GM03348 (cell line): ENCODE data around the gene RABEP2.
"Not testable (repeated sequence)": the region's sequence is repeated elsewhere in the genome, so short reads cannot be mapped to it uniquely, and the experiment has no call there.

Source experiments
- DNase-seq: peaks from one replicate; pipeline ENCODE4 v3.0.0; 2012; ENCODE audit warnings: low spot score

Gene RABEP2

DNA sequence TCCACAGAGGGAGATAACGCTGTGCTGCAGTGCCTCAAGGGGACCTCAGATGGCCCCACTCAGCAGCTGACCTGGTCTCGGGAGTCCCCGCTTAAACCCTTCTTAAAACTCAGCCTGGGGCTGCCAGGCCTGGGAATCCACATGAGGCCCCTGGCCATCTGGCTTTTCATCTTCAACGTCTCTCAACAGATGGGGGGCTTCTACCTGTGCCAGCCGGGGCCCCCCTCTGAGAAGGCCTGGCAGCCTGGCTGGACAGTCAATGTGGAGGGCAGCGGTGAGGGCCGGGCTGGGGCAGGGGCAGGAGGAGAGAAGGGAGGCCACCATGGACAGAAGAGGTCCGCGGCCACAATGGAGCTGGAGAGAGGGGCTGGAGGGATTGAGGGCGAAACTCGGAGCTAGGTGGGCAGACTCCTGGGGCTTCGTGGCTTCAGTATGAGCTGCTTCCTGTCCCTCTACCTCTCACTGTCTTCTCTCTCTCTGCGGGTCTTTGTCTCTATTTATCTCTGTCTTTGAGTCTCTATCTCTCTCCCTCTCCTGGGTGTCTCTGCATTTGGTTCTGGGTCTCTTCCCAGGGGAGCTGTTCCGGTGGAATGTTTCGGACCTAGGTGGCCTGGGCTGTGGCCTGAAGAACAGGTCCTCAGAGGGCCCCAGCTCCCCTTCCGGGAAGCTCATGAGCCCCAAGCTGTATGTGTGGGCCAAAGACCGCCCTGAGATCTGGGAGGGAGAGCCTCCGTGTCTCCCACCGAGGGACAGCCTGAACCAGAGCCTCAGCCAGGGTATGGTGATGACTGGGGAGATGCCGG lies 7.5 kb upstream of the RABEP2 start:
- DNase-seq, result no peak

DNA sequence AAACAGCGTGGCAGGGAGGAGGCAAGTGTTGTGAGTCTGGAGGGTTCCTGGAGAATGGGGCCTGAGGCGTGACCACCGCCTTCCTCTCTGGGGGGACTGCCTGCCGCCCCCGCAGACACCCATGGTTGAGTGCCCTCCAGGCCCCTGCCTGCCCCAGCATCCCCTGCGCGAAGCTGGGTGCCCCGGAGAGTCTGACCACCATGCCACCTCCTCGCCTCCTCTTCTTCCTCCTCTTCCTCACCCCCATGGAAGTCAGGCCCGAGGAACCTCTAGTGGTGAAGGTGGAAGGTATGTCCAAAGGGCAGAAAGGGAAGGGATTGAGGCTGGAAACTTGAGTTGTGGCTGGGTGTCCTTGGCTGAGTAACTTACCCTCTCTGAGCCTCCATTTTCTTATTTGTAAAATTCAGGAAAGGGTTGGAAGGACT lies 6.8 kb upstream of the RABEP2 start, which contains the start of gene CD19:
CD19 (plus strand) TSS at position 171 of the 425 bp plus-strand sequence; CDS start at position 201, 30 bp downstream.
- DNase-seq, result no peak

DNA sequence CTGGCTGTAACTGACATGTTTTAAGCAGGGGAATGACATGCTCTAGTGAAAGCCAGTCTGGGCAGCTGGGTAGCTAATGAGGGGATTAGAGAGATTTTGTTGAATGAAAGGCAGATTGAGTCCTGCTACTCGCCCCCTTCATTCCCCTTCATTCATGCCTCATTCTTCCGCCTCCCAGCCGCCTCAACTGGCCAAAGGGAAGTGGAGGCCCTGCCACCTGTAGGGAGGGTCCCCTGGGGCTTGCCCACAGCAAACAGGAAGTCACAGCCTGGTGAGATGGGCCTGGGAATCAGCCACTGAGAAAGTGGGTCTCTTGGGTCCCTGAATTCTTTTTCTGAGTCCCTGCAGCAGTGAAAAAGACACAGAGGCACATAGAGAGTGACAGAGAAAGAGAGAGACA lies 5.6 kb upstream of the RABEP2 start:
- no peak for DNase-seq

DNA sequence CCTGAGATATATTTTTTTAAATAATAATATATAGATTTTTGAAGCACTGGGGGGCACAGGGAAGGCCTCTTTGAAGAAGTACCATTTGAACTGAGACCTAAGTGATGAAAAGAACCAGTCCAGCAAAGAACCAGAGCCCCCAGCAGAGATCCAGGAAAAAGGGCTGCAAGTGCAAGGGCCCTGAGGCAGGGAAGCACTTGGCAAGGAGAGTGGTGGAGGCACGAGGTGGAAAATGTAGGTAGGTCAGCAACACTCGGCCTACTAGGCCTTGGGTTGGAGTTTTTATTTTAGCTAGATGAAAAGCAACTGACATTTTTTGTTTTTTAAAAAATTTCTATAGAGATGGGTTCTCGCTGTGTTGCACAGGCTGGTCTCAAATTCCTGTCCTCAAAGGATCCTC lies 5.2 kb upstream of the RABEP2 start:
- DNase-seq, result no peak

DNA sequence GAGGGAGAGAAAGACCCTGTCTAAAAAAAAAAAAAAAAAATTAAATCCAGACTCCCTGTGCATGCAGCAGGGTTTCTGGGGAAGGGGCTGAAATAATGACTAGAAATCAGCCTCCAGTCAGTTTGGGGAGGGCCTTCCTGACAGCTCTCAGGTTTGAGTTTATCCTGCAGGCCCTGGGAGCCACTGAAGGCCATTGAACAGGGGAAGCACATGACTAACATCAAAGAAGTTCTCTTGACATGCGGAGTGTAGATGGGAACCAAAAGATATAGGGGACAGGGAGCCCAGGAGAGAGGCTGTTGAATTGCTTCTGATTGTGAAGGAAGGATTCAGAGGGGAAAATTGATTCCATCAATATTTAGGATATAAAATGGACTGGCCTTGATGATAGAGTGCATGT lies 2.8 kb upstream of the RABEP2 start:
- DNase-seq, result no peak

DNA sequence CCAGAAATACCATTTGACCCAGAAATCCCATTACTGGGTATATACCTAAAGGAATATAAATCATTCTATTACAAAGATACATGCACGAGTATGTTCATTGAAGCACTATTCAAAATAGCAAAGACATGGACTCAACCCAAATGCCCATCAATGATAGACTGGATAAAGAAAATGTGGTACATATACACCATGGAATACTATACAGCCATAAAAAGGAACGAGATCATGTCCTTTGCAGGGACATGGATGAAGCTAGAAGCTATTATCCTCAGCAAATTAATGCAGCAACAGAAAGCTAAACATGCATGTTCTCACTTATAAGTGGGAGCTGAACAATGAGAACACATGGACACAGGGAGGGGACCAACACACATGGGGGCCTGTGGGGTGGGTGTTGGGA lies 1.2 kb upstream of the RABEP2 start:
- DNase-seq, result not testable (repeated sequence)

DNA sequence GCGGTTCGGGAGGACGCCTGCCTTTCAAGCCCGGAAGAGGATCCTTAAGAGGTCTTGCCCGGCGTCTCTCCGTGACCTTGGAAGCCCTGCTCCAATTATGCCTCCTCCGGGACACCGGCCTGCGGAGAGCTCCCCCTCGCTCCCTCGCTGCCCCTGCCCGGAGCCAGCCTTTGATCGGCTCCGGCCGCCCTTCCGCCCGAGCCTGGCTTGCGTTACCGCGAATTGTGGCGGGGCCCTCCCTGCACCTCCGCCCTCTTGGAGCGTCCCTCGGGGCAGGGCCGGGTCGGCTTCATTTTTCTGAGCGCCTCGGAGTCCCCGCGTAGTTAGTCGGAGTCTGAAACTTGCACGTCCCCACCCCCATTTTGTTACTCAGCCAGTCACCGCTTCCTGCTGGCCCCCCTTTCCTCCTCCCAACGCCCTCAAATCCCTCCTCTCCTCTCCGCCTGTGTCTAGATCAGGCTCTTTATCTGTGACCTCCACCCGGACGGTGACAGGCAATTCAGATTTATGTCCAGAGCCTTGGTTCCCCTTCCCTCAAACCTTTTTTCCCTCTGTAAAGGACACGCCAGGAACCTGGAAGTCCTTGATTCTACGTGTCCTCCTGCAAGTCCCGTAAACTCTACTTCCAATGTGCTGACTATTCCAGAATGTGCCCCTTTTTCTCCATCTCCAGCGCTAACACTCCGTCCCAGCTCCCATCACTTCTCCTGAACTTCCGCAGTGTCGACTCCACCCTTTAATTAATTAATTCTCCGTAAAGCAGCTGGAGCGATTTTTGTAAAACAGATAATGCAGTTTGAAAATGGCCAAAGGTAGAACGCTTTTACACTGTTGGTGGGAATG lies 569 bp upstream of the RABEP2 start:
- DNase-seq, result peak; percentile 82

DNA sequence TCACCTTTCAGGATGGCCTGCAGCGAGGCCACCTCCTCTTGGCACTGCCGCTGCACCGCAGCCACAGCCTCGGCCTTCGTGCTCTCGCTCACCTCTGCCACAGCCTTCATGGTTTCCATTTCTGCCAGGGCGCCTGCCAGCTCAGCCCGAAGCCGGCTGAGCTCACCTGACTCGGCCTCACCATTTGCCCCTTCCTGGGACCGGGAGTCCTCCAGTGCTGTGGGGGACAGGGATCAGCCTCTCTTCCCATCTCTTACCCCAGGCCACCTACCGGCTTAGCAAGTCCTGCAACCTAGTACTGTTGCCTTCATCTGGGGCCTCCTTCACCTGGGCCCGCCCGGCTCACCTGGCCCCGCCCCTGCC lies 658 bp downstream of the RABEP2 start:
- DNase-seq, result no peak

DNA sequence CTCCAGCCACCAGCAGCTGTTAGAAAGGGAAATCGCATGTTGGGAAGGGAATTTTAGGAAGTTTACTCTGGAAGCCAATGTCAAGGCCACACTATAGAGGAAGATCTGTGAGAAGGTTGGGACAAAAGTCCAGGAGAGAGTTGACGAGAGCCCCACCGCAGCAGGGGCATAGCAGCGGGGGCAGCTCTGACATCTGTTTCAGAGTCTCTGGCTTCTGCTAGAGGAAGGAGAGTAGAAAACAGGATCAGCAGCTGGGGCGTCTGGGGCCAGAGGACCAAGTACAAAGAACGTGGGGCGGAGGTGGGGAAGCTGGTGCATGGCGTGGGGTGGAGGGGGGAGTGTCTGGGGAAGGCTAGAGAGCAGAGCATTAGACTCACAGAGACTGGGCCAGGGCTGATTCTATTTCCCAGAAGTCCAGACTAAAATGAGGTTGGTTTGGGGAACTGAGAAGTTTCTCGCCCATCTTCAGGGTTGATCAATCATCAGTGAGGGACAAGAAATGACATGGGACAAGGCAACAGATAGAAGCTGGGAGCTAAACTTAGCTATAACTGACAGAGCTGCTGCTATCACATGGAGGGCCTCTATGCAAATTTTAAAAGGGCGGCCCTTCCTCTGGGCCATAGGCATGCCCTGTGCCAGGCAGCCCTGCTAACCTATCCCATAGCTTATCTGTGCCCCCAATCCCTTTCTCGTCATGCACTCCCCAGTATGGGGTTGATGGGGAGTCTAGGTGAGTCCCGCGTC lies 1.2 kb downstream of the RABEP2 start:
- DNase-seq, result no peak

DNA sequence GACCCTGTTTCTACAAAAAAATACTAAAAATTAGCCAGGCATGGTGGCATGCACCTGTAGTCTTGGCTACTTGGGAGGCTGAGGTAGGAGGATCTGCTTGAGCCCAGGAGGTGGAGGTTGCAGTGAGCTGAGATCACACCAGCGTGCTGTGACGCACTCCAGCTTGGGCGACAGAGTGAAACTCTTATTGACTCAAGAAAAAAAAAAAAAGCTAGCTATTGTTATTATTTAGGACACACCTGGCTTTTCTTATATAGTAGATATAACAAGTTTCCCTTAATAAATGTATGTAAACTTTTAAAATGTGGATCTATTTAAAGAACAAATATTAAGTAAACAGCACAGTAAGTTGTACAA lies 1.8 kb downstream of the RABEP2 start:
- no peak for DNase-seq

DNA sequence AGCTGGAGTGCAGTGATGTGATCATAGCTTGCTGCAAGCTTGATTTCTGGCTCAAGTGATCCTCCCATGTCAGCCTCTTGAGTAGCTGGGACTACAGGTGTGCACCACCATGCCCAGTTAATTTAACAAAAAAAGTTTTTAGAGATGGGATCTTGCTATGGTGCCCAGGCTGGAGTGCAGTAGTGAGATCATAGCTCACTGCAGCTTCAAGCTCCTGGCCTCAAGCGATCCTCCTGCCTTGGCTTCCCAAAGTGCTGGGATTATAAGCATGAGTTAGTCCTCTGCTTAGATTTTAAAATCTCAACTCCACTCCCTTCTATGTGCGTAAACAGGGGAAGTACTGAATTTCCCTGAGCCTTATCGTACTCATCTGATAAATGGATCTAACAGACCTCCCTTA lies 6.3 kb downstream of the RABEP2 start:
- DNase-seq, result no peak

DNA sequence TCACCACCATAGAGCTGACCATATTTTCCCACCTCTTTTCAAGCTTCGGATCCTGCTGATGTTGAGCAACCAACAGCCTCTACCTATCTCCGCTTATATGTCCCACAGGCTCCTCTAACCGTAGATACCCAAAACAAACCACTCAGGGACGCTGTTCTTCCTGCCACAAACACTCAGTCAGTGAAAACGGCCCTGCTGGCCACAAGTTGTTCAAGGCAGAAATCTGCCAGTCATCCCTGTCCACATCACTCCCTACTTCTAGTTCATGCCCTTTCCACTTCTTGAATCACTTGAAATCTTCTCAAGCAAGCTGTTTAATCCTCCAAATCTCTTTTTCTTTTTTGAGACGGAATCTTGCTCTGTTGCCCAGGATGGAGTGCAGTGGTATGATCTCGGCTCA lies 7.9 kb downstream of the RABEP2 start:
- DNase-seq, result no peak

DNA sequence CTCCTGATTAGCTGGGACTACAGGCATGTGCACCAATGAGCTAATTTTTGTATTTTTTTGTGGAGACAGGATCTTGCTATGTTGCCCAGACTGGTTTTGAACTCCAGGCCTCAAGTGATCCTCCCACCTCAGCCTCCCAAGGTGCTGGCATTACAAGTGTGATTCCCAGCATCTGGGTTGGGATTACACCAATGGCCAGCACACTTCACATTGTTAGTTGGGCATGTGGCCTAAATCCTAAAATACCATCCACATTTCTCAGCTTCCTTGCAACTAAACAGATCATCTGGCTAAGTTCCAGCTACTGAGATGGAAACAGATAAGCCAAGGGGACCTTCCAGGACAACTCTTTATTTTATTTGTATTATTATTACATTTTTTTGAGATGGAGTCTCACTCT lies 9.9 kb downstream of the RABEP2 start:
- peak; percentile 30 for DNase-seq

DNA sequence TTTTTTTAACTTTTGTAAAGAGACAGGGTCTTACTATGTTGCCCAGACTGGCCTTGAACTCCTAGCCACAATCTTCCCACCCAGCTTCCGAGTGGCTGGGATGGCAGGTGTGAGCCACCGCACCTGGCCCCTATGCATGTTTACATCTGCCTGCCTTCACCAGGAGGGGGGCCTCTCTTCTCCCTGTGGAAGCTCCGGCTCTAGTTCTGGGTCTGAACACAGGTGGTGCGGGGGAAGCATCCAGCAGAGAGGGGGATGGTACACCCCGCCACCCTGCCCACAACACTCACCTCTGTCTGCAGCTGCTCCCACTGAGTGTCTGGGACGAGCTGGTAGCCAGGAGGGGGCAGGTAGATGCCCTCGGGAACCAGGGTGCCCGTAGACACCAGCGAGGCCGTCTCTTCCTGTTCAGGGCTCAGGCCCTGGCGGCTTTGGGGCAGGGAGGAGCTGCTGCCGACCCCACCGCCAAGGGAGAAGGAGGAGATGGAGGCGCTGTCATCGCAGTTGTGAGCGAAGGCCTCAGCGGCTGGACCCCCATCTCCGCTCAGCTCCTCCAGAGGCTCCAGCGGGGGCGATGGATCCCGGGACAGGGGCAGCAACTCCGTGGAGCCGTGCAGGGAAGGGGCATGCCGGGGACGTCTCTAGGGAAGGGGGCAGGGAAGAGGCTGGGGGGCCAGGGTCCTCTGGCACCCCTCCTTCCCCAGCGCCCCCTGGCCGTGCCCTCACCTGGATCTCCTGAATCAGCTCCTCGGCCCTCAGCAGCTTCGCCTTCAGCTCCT lies 10.9 kb downstream of the RABEP2 start:
- no peak for DNase-seq

DNA sequence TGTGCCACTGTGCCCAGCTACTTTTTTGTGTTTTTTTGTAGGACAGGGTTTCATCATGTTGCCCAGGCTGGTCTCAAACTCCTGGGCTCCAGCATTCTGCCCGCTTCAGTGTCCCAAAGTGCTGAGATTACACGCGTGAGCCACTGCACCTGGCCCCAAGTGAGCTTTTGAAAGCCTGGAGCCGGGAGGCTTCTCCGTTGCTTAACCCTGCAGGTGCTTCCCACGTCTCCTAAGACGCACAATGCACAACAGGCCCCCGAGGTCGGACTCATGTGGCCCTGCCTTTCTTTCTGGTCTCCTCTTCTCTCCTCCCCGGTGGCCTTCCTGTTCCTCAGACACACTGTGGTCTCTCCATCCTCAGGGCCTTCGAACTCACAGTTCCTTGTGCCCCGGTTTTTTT lies 12.5 kb downstream of the RABEP2 start:
- no peak for DNase-seq

DNA sequence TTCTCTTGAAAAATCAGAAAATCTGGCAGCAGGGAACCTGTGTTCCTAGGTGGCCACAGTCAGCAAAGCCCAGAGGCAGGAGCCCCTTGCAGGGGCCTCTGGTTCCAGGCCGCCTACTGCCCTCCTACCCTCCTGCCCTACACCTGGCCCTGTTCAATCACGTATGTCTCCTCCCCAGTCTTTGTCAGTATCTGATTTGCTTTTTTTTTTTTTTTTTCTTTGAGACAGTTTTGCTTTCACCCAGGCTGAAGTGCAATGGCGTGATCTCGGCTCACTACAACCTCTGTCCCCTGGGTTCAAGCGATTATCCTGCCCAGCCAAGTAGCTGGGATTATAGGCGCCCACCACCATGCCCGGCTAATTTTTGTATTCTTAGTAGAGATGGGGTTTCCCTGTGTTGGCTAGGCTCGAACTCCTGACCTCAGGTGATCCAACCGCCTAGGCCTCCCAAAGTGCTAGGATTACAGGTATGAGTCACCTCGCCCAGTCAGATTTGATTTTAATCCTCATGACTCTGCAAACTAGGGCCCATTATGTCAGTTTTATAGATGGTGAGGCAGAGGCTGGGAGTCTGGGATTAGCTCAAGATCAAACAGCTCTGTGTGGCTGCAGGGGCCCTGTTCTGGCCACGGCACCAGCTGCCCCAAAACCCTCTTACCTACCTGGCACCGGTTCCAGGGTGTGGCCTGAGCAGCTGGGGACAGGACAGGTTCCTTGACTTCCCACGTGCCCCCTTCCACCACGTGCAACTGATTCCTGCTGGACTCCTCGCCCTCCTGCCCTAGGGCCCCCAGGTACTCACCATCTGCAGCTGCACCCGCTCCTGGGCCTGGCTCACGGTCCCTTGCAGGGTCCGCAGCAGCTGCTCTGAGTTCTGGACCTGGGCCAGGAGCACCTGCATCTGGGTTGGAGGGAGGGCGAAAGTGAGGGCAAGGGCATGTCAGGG lies 14.7 kb downstream of the RABEP2 start:
- DNase-seq, result no peak

DNA sequence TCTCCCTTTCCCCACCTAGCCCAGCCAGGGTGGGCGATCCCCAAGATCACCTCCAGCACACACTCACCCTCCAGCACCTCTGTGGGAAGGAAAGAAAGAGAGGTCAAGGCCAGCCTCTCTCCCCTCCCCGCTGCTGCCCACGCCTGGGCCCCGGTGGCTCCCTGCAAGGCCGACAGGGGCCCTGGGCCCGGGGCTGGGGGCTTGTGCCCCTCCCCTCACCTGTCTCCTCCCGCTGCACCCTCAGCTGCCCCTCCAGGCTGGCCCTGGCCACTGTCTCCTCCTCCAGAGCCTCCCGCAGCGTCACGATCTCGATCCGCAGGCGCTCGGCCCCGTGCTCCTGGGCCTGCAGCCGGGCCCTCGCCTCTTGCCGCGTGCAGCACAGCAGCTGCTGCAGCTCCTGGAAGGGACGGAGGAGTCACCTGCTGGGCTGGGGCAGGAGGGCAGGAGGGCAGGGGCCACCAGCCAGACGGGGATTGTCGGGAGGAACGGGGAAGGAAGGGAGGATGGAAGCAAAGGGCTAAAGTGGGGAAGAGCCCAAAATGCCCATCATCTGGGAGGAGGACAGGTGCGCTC lies 19.2 kb downstream of the RABEP2 start:
- no peak for DNase-seq

DNA sequence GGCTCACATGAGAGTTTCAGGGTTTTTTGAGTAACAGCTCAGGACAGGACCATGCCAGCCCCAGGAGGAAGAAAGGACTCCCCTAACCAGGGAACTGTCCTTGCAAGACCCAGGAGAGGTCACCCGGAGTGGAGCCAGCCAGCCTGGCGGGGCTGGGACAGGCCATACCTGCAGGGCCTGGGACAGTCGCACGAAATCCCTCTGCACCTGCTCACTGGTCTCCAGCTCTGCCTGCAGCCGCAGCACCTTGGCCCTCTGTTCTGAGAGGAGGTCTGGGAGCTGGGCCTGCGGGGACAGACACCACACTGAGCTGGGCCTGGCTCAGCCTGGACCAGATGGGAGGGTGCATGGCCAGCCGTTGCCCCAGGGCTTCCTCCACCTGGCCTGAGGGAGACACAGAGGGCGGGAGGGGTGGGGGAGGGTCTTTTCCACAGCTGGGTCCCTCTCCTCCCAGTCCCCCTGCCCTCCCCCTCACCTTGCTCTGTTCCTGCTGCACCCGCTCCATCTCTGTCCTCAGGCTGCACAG lies 19.7 kb downstream of the RABEP2 start:
- no peak for DNase-seq

DNA sequence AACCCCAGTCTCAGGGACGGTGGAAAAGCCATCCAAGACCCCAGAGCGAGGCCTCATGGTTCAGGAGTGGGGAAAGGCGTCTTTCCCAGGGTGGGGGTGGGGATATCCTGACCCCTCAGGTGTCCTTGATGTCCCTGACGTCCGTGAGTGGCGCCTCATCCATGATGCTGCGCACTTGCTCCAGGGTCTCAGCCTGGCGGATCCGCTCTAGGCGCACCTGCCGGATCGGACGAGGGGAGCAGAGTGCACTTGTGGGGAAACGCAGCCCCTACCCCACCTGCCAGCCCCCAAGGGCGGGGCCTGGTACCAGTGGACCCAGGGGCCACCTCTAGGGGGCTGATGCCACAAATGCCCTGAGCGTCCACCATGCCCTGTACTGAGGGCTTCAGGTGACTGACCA lies 20.2 kb downstream of the RABEP2 start:
- DNase-seq, result no peak

DNA sequence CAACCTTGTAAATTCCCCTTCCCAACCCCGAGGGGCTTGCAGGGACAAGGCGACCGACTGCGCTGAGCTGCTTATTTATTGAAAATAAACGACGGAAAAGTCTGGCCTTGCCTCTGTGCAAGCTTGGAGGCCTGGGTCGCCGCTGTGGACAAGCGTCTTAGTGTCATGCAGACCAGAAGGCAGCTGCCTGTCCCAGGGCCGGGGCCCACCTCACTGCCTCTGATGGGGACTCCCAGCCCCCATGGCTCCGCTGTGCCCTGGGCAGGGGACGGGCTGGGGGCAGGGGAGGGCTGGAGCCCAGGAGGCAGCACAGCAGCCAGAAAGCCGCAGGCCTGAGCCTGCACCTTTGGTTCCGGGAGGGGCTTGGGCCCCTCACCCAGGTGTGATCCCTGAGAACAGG lies 20.7 kb downstream of the RABEP2 start:
- no peak for DNase-seq
